ENCODE measurements around the gene ARHGAP25. TPM values are rescaled to one million over a fixed set of nuclear protein-coding genes. Genes with fewer than 3 reads are reported as not detected.

Gene ARHGAP25
- total RNA-seq, 6 experiments from 2014 or later = not detected

- DNase-seq = no peak
- Mint-ChIP-seq H3K4me3 (no peak overlapping the region), H3K36me3 (ENCODE audit: low read depth) (no peaks in the 10 kb centered on the region), H3K27ac (no peak overlapping the region), H3K9me3 (no peaks in the 10 kb centered on the region), H3K27me3 (ENCODE audit: insufficient read depth) (peaks cover 34% of the 10 kb centered on the region), H3K4me1 (ENCODE audit: low read depth) (peaks cover 6% of the 10 kb centered on the region; the same call in 1 of the 2 replicates)
- no peak for TF ChIP-seq CTCF (IDR thresholded peaks at IDR 0.05)
Measured at GRCh38 chr2:68850524-68850923, 115.9 kb downstream of the ARHGAP25 start.

GRCh38 chr2:68853035-68853434 lies 118.4 kb downstream of the ARHGAP25 start:
- no peak overlapping the region for H3K27ac Mint-ChIP-seq
- H3K36me3 Mint-ChIP-seq (ENCODE audit: low read depth) = no peaks in the 10 kb centered on the region
- peaks cover 28% of the 10 kb centered on the region for H3K27me3 Mint-ChIP-seq (ENCODE audit: insufficient read depth)
- no peak for TF ChIP-seq CTCF (IDR thresholded peaks at IDR 0.05)
- no peak for DNase-seq
- H3K9me3 Mint-ChIP-seq = no peaks in the 10 kb centered on the region
- no peak overlapping the region for H3K4me3 Mint-ChIP-seq
- peaks cover 13% of the 10 kb centered on the region for H3K4me1 Mint-ChIP-seq (ENCODE audit: low read depth)

GRCh38 chr2:68853915-68854314 lies 119.3 kb downstream of the ARHGAP25 start:
- H3K27me3 Mint-ChIP-seq (ENCODE audit: insufficient read depth) = peaks cover 26% of the 10 kb centered on the region
- no peak for TF ChIP-seq CTCF (IDR thresholded peaks at IDR 0.05)
- H3K4me3 Mint-ChIP-seq = no peak overlapping the region
- peaks cover 18% of the 10 kb centered on the region for H3K4me1 Mint-ChIP-seq (ENCODE audit: low read depth)
- H3K36me3 Mint-ChIP-seq (ENCODE audit: low read depth) = no peaks in the 10 kb centered on the region
- no peaks in the 10 kb centered on the region for H3K9me3 Mint-ChIP-seq
- H3K27ac Mint-ChIP-seq = no peak overlapping the region
- no peak for DNase-seq

GRCh38 chr2:68854476-68854875 lies 119.9 kb downstream of the ARHGAP25 start:
- no peak for TF ChIP-seq CTCF (IDR thresholded peaks at IDR 0.05)
- Mint-ChIP-seq H3K27me3 (ENCODE audit: insufficient read depth) (peaks cover 22% of the 10 kb centered on the region), H3K4me3 (no peak overlapping the region), H3K9me3 (no peaks in the 10 kb centered on the region), H3K36me3 (ENCODE audit: low read depth) (no peaks in the 10 kb centered on the region), H3K4me1 (ENCODE audit: low read depth) (peaks cover 16% of the 10 kb centered on the region), H3K27ac (no peak overlapping the region)
- no peak for DNase-seq

- Mint-ChIP-seq H3K9me3 (no peaks in the 10 kb centered on the region), H3K27me3 (ENCODE audit: insufficient read depth) (peaks cover 19% of the 10 kb centered on the region), H3K4me3 (no peak overlapping the region), H3K27ac (no peak overlapping the region), H3K36me3 (ENCODE audit: low read depth) (no peaks in the 10 kb centered on the region), H3K4me1 (ENCODE audit: low read depth) (peaks cover 12% of the 10 kb centered on the region)
- no peak for DNase-seq
- no peak for TF ChIP-seq CTCF (IDR thresholded peaks at IDR 0.05)
Measured at GRCh38 chr2:68855550-68855949, 120.9 kb downstream of the ARHGAP25 start.

All from HFFc6 (cell line).